Measurements from ENCODE around the gene KIF1C. TPM values are rescaled to one million over a fixed set of nuclear protein-coding genes. Genes with fewer than 3 reads are reported as not detected.

The KIF1C gene
- total RNA-seq, result 10 to 100 TPM; 11.5 to 46.5 (median 21.0) TPM
- 1 to 10 TPM; 3.0 to 3.4 TPM for polyA plus RNA-seq
- 30.2 reads per million, percentile 60 among the genes with 10 or more reads in this experiment for total RNA-seq

- intact Hi-C loops (cut with micrococcal nuclease), result loop anchor here (1.0 to 5.0 kb wide), 11 partner anchors 10 to 421 kb away; partner anchors contain the start of genes CAMTA2 (in 2 of the 2), PFN1 (in 2 of the 2), RNF167 (in 2 of the 2) and SLC25A11 (in 2 of the 2)
- ChIA-PET POLR2A (interaction anchor here (0.8 to 4.6 kb wide), 13 partner anchors 10 to 286 kb away, joined by 3 to 36 read pairs (median 5); partner anchors contain the start of genes CAMTA2, RNF167, SLC25A11 and SPAG7), CTCF (interaction anchor here (0.8 to 1.0 kb wide), 2 partner anchors 9 to 95 kb away, joined by 4 to 5 read pairs; partner anchors contain the start of genes CAMTA2 and CHRNE)
- ATAC-seq (peak; percentile 99), DNase-seq (peak; percentile 84 to 95 (median 92))
- H3K36me3 ChIP-seq (ENCODE audit: control insufficient read depth in 2 of 3, insufficient read depth in 3 of 3, low read length in 3 of 3), result peaks cover 0 to 13% (median 5%) of the 10 kb centered on the region in 3 experiments
- peak within 1 kb of the TSS; percentile 75 for H3K4me3 ChIP-seq (ENCODE audit: low read length)
- H3K27me3 ChIP-seq (ENCODE audit: control insufficient read depth in 2 of 2, insufficient read depth in 2 of 2, low read length in 2 of 2), result no peaks in the 10 kb centered on the region
- Mint-ChIP-seq H3K9me3 (peaks cover 0 to 2% (median 0%) of the 10 kb centered on the region in 11 donors), H3K4me3 (peak within 1 kb of the TSS; percentile 80 to 95 (median 88)), H3K27ac (peak within 1 kb of the TSS; percentile 76 to 95 (median 88)), H3K27me3 (no peaks in the 10 kb centered on the region), H3K4me1 (peaks cover 18 to 29% (median 26%) of the 10 kb centered on the region in 7 donors), H3K36me3 (peaks cover 0 to 12% (median 4%) of the 10 kb centered on the region in 5 donors)
- H3K27ac ChIP-seq (ENCODE audit: low read depth, low read length), result peak within 1 kb of the TSS; percentile 83
- peaks cover 8 to 11% of the 10 kb centered on the region in 2 donors for H3K4me1 ChIP-seq (ENCODE audit: control insufficient read depth in 2 of 2, insufficient read depth in 2 of 2, low read length in 2 of 2)
- H3K9me3 ChIP-seq (ENCODE audit: control insufficient read depth in 2 of 3, low read length in 3 of 3), result no peaks in the 10 kb centered on the region
These were observed at the start of gene KIF1C, which contains the start of gene INCA1 for GRCh38 chr17:4997302-4998026. KIF1C (plus strand) TSS chr17:4997950; CDS start chr17:5000247, 2,297 bp downstream. INCA1 (minus strand) TSS chr17:4997522; CDS start chr17:4994437, 3,085 bp downstream.

- Histone ChIP-seq H3K36me3 (ENCODE audit: control insufficient read depth in 2 of 3, insufficient read depth in 3 of 3, low read length in 3 of 3) (peaks cover 6 to 34% (median 16%) of the 10 kb centered on the region in 3 experiments), H3K4me1 (ENCODE audit: control insufficient read depth in 2 of 2, insufficient read depth in 2 of 2, low read length in 2 of 2) (peaks cover 33 to 40% of the 10 kb centered on the region in 2 donors), H3K27me3 (ENCODE audit: control insufficient read depth in 2 of 2, insufficient read depth in 2 of 2, low read length in 2 of 2) (no peaks in the 10 kb centered on the region), H3K9me3 (ENCODE audit: control insufficient read depth in 2 of 3, low read length in 3 of 3) (no peaks in the 10 kb centered on the region), H3K27ac (ENCODE audit: low read depth, low read length) (peak within 1 kb of the TSS; percentile 89), H3K4me3 (ENCODE audit: low read length) (peak within 1 kb of the TSS; percentile 98)
- Mint-ChIP-seq H3K36me3 (peaks cover 5 to 38% (median 18%) of the 10 kb centered on the region in 5 donors), H3K27me3 (peaks cover 0 to 2% (median 0%) of the 10 kb centered on the region in 5 donors), H3K27ac (peak within 1 kb of the TSS; percentile 92 to 100 (median 96)), H3K4me3 (peak within 1 kb of the TSS; percentile 92 to 100 (median 98)), H3K4me1 (peaks cover 40 to 51% (median 48%) of the 10 kb centered on the region in 7 donors), H3K9me3 (peaks cover 0 to 5% (median 0%) of the 10 kb centered on the region in 11 donors)
- intact Hi-C loops (cut with micrococcal nuclease), result loop anchor here (1.0 to 10.0 kb wide), 12 partner anchors 8 to 1706 kb away; partner anchors contain the start of genes INCA1 (in 2 of the 2), KIF1C (in 2 of the 2), NUP88 (in 2 of the 2) and RNF167 (in 2 of the 2)
- peak; percentile 64 to 93 (median 90) for DNase-seq
- ChIA-PET CTCF (interaction anchor here (0.6 to 2.3 kb wide), 5 partner anchors 9 to 803 kb away, joined by 3 to 12 read pairs (median 4); partner anchors contain the start of genes RNF167, SLC25A11 and SPAG7), POLR2A (interaction anchor here (0.6 to 13.0 kb wide), 22 partner anchors 9 to 805 kb away, joined by 3 to 278 read pairs (median 5); partner anchors contain the start of genes C17orf107, CAMTA2, INCA1 and KIF1C)
- peak; percentile 77 for ATAC-seq
These were observed 49.4 kb upstream of the KIF1C start, which contains the start of gene PFN1 for GRCh38 chr17:4948166-4948930. PFN1 (minus strand) TSS chr17:4948530; CDS start chr17:4948394, 136 bp downstream.

GRCh38 chr17:4948931-4949320 is 48.8 kb upstream of the KIF1C start:
- peaks cover 5 to 36% (median 18%) of the 10 kb centered on the region in 5 donors for H3K36me3 Mint-ChIP-seq
- Histone ChIP-seq H3K27me3 (ENCODE audit: control insufficient read depth in 2 of 2, insufficient read depth in 2 of 2, low read length in 2 of 2) (no peaks in the 10 kb centered on the region), H3K4me3 (ENCODE audit: low read length) (peak overlapping the region; percentile 98), H3K36me3 (ENCODE audit: control insufficient read depth in 2 of 3, insufficient read depth in 3 of 3, low read length in 3 of 3) (peaks cover 5 to 31% (median 16%) of the 10 kb centered on the region in 3 experiments), H3K4me1 (ENCODE audit: control insufficient read depth in 2 of 2, insufficient read depth in 2 of 2, low read length in 2 of 2) (peaks cover 27 to 35% of the 10 kb centered on the region in 2 donors), H3K9me3 (ENCODE audit: control insufficient read depth in 2 of 3, low read length in 3 of 3) (no peaks in the 10 kb centered on the region), H3K27ac (ENCODE audit: low read depth, low read length) (peak overlapping the region; percentile 89)
- peaks cover 37 to 50% (median 43%) of the 10 kb centered on the region in 7 donors for H3K4me1 Mint-ChIP-seq
- DNase-seq (peak in 7 of 9 donors; percentile 69 to 84 (median 79)), ATAC-seq (peak; percentile 58)
- H3K9me3 Mint-ChIP-seq, result peaks cover 0 to 5% (median 0%) of the 10 kb centered on the region in 11 donors
- ChIA-PET CTCF (interaction anchor here (0.6 to 2.3 kb wide), 5 partner anchors 9 to 804 kb away, joined by 3 to 12 read pairs (median 4); partner anchors contain the start of genes RNF167, SLC25A11 and SPAG7), POLR2A (interaction anchor here (0.6 to 13.0 kb wide), 17 partner anchors 10 to 805 kb away, joined by 3 to 278 read pairs (median 6); partner anchors contain the start of genes C17orf107, CAMTA2, RNF167 and SLC25A11)
- H3K27me3 Mint-ChIP-seq, result peaks cover 0 to 2% (median 0%) of the 10 kb centered on the region in 5 donors
- H3K27ac Mint-ChIP-seq, result peak overlapping the region; percentile 83 to 100 (median 96)
- H3K4me3 Mint-ChIP-seq, result peak overlapping the region; percentile 92 to 100 (median 98)
- intact Hi-C loops (cut with micrococcal nuclease), result loop anchor here (1.0 to 10.0 kb wide), 13 partner anchors 9 to 1706 kb away; partner anchors contain the start of genes ARRB2 (in 2 of the 2), INCA1 (in 2 of the 2), KIF1C (in 2 of the 2) and NUP88 (in 2 of the 2)

GRCh38 chr17:4949321-4950074 is 48.3 kb upstream of the KIF1C start:
- Mint-ChIP-seq H3K4me1 (peaks cover 31 to 45% (median 38%) of the 10 kb centered on the region in 7 donors), H3K4me3 (peak overlapping the region; percentile 83 to 100 (median 96)), H3K27me3 (peaks cover 0 to 2% (median 0%) of the 10 kb centered on the region in 5 donors), H3K27ac (peak overlapping the region; percentile 83 to 98 (median 88)), H3K9me3 (peaks cover 0 to 5% (median 0%) of the 10 kb centered on the region in 11 donors), H3K36me3 (peaks cover 5 to 31% (median 18%) of the 10 kb centered on the region in 5 donors)
- DNase-seq, result peak; percentile 59 to 82 (median 79)
- peak; percentile 62 for ATAC-seq
- Histone ChIP-seq H3K27ac (ENCODE audit: low read depth, low read length) (peak overlapping the region; percentile 89), H3K9me3 (ENCODE audit: control insufficient read depth in 2 of 3, low read length in 3 of 3) (no peaks in the 10 kb centered on the region), H3K27me3 (ENCODE audit: control insufficient read depth in 2 of 2, insufficient read depth in 2 of 2, low read length in 2 of 2) (no peaks in the 10 kb centered on the region), H3K4me3 (ENCODE audit: low read length) (peak overlapping the region; percentile 98), H3K36me3 (ENCODE audit: control insufficient read depth in 2 of 3, insufficient read depth in 3 of 3, low read length in 3 of 3) (peaks cover 5 to 31% (median 16%) of the 10 kb centered on the region in 3 experiments), H3K4me1 (ENCODE audit: control insufficient read depth in 2 of 2, insufficient read depth in 2 of 2, low read length in 2 of 2) (peaks cover 21 to 29% of the 10 kb centered on the region in 2 donors)
- intact Hi-C loops (cut with micrococcal nuclease), result loop anchor here (1.0 to 10.0 kb wide), 11 partner anchors 18 to 1705 kb away; partner anchors contain the start of genes INCA1 (in 2 of the 2), KIF1C (in 2 of the 2), NUP88 (in 2 of the 2) and ZNF594 (in 2 of the 2)
- ChIA-PET POLR2A (interaction anchor here (0.6 to 13.0 kb wide), 13 partner anchors 11 to 241 kb away, joined by 3 to 278 read pairs (median 7); partner anchors contain the start of genes C17orf107, CAMTA2, RNF167 and SLC25A11), CTCF (interaction anchor here (0.6 to 2.3 kb wide), 4 partner anchors 10 to 100 kb away, joined by 3 to 12 read pairs (median 4); partner anchors contain the start of genes RNF167, SLC25A11 and SPAG7)
